ENCODE data around the gene NADK2.
"Not testable (repeated sequence)": the region's sequence is repeated elsewhere in the genome, so short reads cannot be mapped to it uniquely, and the experiment has no call there.

Gene NADK2, protein sequence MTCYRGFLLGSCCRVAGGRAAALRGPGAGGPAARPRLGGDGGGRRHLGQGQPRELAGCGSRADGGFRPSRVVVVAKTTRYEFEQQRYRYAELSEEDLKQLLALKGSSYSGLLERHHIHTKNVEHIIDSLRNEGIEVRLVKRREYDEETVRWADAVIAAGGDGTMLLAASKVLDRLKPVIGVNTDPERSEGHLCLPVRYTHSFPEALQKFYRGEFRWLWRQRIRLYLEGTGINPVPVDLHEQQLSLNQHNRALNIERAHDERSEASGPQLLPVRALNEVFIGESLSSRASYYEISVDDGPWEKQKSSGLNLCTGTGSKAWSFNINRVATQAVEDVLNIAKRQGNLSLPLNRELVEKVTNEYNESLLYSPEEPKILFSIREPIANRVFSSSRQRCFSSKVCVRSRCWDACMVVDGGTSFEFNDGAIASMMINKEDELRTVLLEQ

DNA sequence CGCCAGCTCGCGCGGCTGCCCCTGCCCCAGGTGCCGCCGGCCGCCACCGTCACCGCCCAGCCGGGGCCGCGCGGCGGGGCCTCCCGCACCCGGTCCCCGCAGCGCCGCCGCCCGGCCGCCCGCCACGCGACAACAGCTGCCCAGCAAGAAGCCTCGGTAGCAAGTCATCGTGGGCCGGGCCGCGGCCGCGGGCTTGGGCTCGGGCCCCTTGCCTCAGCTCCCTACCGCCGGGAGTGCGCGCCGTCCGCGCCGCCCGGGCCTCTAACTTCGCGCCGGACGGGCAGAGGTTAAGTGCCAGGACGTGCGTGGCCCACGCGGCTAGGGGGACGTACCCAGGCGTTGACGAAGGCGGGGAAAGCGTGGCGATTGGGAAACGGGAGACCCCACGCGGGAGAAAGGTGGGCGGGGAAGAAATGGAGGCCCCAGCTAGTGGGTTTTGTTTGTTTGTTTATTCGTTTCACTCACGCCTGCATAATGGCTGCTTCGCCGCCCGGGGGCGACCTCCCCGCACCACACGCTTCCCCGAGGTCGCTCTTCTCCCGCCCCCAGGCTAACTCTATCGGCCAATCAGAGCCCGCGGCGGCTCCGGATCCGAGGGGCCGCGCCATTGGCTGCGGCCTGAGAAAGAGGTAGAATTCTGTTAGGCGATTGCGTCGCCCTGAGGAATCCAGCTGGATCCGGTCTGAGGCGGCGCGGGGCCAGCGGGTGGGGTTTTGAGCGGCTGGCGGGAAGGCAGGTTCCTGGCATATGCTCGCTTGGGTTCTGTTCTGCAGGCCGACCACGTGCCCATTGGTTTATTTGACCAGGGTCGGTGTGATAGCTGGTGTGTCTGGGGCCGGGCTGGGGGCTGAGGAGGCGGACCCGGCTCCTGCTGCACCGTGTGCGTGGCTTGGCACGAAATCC, at the start of gene NADK2:
Gene NADK2, minus strand, starts transcription at position 295 of the 903 bp plus-strand sequence. Its CDS starts 127 bp downstream, at position 168.
- peak; percentile 98 for DNase-seq (ENCODE audit: low spot score)

- no peak for DNase-seq (ENCODE audit: low spot score)
These were observed 44.3 kb upstream of the NADK2 start for GRCh38 chr5:36285837-36286615.

DNA sequence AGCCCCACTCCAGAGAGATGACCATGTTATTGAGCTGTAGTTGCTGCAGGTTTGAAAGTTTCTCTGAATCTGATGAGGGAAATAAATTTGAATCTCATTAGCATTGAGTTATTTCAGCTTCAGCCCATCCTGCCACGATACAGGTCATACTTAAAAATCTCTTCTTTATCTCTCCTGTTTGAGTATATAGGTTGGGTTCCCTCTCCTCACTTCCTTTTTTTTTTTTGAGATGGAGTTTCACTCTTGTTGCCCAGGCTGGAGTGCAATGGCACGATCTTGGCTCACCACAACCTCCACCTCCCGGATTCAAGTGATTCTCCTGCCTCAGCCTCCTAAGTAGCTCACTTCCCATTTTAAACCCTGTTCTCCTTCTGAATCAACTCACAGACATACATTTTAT, 42.0 kb upstream of the NADK2 start:
- not testable (repeated sequence) for DNase-seq (ENCODE audit: low spot score)

DNA sequence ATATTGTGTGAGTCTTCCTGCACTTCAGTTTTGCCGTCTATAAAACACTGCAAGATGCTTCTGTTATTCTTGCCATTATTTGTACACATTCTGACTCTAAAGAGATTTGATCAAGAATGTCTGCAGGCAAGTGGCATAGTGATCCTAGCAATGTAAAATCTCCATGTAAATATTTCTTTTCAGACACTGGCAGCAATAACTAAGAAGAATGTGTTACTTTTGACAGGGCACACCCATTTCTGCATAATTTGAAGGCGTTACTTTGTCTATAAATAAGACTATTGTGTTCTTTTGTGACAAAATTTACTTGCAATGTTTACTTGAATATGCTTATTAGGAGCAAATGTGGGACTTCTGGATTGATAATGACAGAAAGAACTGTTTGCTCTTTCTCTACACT, 39.9 kb upstream of the NADK2 start:
- DNase-seq (ENCODE audit: low spot score), result no peak

GRCh38 chr5:36279054-36279698, 37.5 kb upstream of the NADK2 start:
- DNase-seq (ENCODE audit: low spot score), result no peak

DNA sequence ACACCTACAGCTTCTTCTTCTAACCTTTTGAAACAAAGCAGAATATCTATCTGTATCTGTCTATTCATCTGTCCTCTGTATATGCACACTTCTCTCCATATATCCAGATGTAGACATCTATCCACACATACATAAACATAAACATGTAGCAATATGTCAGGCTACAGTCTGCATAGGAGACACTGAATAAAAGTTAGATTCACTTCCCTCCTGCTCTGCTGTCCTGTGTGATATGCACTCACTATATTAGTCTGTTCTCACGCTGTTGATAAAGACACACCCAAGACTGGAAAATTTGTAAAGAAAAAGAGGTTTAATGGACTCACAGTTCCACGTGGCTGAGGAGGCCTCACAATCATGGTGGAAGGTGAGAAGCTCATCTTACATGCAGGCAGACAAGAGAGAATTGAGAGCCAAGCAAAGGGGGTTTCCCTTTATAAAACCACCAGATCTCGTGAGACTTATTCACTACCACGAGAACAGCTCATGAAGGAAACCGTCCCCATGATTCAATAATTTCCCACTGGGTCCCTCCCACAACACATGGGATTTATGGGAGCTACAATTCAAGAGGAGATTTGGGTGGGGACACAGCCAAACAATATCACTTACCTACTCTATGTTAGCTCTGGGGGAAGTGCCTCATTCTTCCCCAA, 35.9 kb upstream of the NADK2 start:
- no peak for DNase-seq (ENCODE audit: low spot score)

GRCh38 chr5:36276864-36277263, 35.1 kb upstream of the NADK2 start:
- DNase-seq (ENCODE audit: low spot score), result peak; percentile 58

GRCh38 chr5:36273809-36274526, 32.2 kb upstream of the NADK2 start:
- DNase-seq (ENCODE audit: low spot score), result no peak

DNA sequence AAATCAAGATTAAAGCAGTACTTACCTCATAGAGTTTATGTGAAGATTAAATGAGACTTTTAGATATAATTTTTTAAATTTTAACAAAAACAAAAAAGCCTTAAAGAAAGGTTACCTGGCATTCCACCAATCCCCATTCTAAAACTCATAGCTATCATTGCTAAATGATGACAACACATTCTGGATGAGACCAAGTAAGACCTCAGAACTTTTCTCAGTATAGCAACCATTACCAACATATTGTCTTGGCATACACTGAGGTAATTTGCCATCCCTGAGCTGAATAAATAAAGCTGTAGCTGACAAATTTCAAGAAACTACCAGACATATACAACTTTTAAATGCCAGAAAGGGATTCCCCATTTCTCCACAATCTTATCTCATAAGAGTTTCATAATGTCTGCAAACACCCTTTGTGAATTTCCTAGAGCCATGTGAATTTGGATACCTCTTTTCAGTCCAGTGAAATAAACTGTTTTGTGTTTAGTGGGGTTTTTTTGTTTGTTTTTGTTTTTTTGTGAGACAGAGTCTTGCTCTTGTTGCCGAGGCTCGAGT, 30.5 kb upstream of the NADK2 start:
- DNase-seq (ENCODE audit: low spot score), result no peak

- no peak for DNase-seq (ENCODE audit: low spot score)
These were observed 29.3 kb upstream of the NADK2 start for GRCh38 chr5:36270876-36271575.

- DNase-seq (ENCODE audit: low spot score), result no peak
These were observed 28.4 kb upstream of the NADK2 start for GRCh38 chr5:36270175-36270574.

- DNase-seq (ENCODE audit: low spot score), result no peak
These were observed 27.8 kb upstream of the NADK2 start for GRCh38 chr5:36269478-36269877.

GRCh38 chr5:36267905-36268304, 26.2 kb upstream of the NADK2 start:
- no peak for DNase-seq (ENCODE audit: low spot score)

DNA sequence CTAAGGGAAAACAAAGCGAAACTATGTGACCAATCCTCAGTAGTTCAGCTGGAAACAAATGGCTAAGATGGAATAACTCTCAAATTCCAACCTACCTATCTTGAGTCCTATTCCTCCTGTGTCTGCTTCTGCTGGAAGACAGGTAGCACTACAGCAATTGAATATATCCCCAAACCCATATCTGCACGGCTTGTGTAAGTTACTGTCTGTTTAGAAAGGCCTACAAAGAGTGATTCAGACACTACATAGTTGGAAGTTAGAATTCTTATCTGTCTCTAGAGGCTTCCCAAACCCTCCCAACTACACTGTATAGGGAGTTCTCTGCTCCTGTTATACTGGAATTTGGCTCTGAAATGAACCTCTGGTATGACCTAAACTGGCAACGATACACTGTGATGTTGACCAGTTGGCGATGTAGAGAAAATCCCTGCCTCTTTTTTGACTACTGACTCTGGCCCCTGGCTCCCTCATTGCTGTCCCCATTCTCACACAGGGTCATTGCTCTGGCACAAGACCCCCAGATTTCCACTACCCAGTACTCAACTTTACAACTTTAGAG, 22.6 kb upstream of the NADK2 start:
- no peak for DNase-seq (ENCODE audit: low spot score)

DNA sequence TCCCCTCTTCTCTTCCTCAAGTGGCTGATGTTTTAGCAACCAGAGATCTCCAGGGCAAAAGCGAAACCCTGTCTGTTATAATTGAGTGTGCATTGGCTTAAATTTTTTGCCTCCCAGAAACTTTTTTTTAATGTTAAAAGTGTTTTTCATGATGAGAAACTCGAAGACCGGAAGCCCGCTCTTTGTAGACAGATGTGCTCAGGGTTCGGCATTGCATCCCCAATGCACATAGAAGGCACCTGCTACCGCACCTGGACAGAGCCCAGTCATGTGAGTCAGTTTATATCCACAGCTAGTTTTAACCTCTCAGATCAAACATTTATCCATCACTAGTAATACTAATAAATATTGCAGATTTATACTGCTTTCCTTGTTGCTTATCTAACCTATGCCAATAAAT, 19.5 kb upstream of the NADK2 start:
- DNase-seq (ENCODE audit: low spot score), result no peak

DNA sequence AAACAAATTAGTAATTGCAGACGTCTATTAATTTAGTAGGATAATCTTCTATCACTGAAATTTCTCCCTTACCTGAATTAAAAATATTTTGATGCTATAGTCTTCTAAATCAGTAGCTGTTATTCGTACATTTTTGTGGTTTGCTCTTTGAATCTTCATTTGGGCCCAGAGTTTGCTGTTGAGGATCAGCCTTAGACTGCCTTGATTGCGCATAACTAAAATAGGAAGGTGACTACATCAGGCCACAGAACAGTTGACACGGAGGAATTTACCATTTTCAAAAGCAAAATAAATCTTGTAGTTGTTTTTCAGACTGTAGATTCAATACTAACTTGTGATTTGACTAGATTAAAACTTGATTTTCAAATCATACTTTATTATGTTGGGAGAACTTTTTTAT, 11.8 kb upstream of the NADK2 start:
- no peak for DNase-seq (ENCODE audit: low spot score)

- DNase-seq (ENCODE audit: low spot score), result peak; percentile 73
These were observed 11.1 kb upstream of the NADK2 start for GRCh38 chr5:36252722-36253365.

GRCh38 chr5:36251218-36251617, 9.5 kb upstream of the NADK2 start:
- no peak for DNase-seq (ENCODE audit: low spot score)

- no peak for DNase-seq (ENCODE audit: low spot score)
These were observed 8.7 kb upstream of the NADK2 start for GRCh38 chr5:36250427-36250826.

Data from putamen (tissue), 1 donor.